HEK293 (cell line): ENCODE measurements around the gene UMAD1.

Experiments used
- CTCF ChIA-PET: fragments of 350-600 bp; formaldehyde crosslinking; extraction: SDS; loops from one replicate; lab custom pipeline; 2021; ENCODE audit warnings: antibody characterized with exemption; lab: Yijun Ruan, JAX
- POLR2A ChIA-PET: fragments of 300-600 bp; formaldehyde crosslinking; extraction: SDS; loops from one replicate; lab custom pipeline; 2020; ENCODE audit warnings: antibody characterized with exemption, inconsistent platforms; lab: Yijun Ruan, JAX
- H3K27ac ChIP-seq: fragments of 200-500 bp; sonication (Bioruptor generic); 2 replicates; pipeline ENCODE4 v1.5.1; 2014; ENCODE audit warnings: low read depth, low read length, control low read depth, inconsistent platforms; ENCODE audit errors: extremely low read depth
- H3K36me3 ChIP-seq, 2 experiments: fragments of 200-500 bp in 1 of 2; sonication (Bioruptor generic) in 1 of 2; 1 replicate in 1 of 2; 2 replicates in 1 of 2; pipeline ENCODE4 v1.5.1; 2014 to 2017; ENCODE audit warnings: inconsistent platforms in 2 of 2, low read length in 2 of 2; ENCODE audit not compliant: control insufficient read depth in 2 of 2, insufficient read depth in 1 of 2
- H3K4me1 ChIP-seq: fragments of 200-500 bp; sonication (Bioruptor generic); 2 replicates; pipeline ENCODE4 v1.5.1; 2014; ENCODE audit warnings: mild to moderate bottlenecking, low read length, inconsistent platforms; ENCODE audit not compliant: control insufficient read depth, insufficient read depth
- H3K4me3 ChIP-seq: 2 replicates; pipeline ENCODE4 v1.5.1; 2011; ENCODE audit warnings: low read depth, mild to moderate bottlenecking, control low read depth, low read length, moderate library complexity
- H3K9me3 ChIP-seq: fragments of 200-500 bp; sonication (Bioruptor generic); 2 replicates; pipeline ENCODE4 v1.5.1; 2014; ENCODE audit warnings: low read depth, low read length, inconsistent platforms; ENCODE audit not compliant: control insufficient read depth, insufficient read depth
- MYNN ChIP-seq: fragments of 450-650 bp; formaldehyde crosslinking; IDR thresholded peaks from 2 replicates; pipeline ENCODE4 v1.5.1; 2016; ENCODE audit warnings: missing biosample characterization, missing genetic modification characterization, borderline replicate concordance
- OSR2 ChIP-seq: fragments of 450-650 bp; formaldehyde crosslinking; IDR thresholded peaks from 2 replicates; pipeline ENCODE4 v1.5.1; 2016; ENCODE audit warnings: missing biosample characterization, missing genetic modification characterization
- SP2 ChIP-seq: fragments of 450-650 bp; formaldehyde crosslinking; IDR thresholded peaks from 2 replicates; pipeline ENCODE4 v1.5.1; 2016; ENCODE audit warnings: missing biosample characterization, missing genetic modification characterization
- ZBTB11 ChIP-seq: fragments of 450-650 bp; formaldehyde crosslinking; conservative IDR thresholded peaks from 2 replicates; pipeline ENCODE4 v1.5.1; 2016; ENCODE audit warnings: low read depth, missing biosample characterization, missing genetic modification characterization
- ZBTB17 ChIP-seq: fragments of 450-650 bp; formaldehyde crosslinking; IDR thresholded peaks from 2 replicates; pipeline ENCODE4 v1.5.1; 2016; ENCODE audit warnings: missing biosample characterization, missing genetic modification characterization
- ZNF2 ChIP-seq: fragments of 450-650 bp; formaldehyde crosslinking; IDR thresholded peaks from 2 replicates; pipeline ENCODE4 v1.5.1; 2016; ENCODE audit warnings: missing biosample characterization, missing genetic modification characterization
- ZNF335 ChIP-seq: fragments of 450-650 bp; formaldehyde crosslinking; conservative IDR thresholded peaks from 2 replicates; pipeline ENCODE4 v1.5.1; 2016; ENCODE audit warnings: missing biosample characterization, missing genetic modification characterization
- ZNF37A ChIP-seq: fragments of 450-650 bp; IDR thresholded peaks from 2 replicates; pipeline ENCODE4 v1.5.1; 2018; ENCODE audit warnings: missing biosample characterization, missing genetic modification characterization
- ZNF394 ChIP-seq: fragments of 450-650 bp; formaldehyde crosslinking; IDR thresholded peaks from 2 replicates; pipeline ENCODE4 v1.5.1; 2016; ENCODE audit warnings: missing biosample characterization, missing genetic modification characterization, mild to moderate bottlenecking, moderate library complexity, borderline replicate concordance
- ZNF488 ChIP-seq: fragments of 450-650 bp; formaldehyde crosslinking; IDR thresholded peaks from 2 replicates; pipeline ENCODE4 v1.5.1; 2016; ENCODE audit warnings: missing biosample characterization, missing genetic modification characterization
- ZNF510 ChIP-seq: fragments of 450-650 bp; formaldehyde crosslinking; IDR thresholded peaks from 2 replicates; pipeline ENCODE4 v1.5.1; 2018; ENCODE audit warnings: mild to moderate bottlenecking, missing genetic modification characterization, missing biosample characterization; ENCODE audit not compliant: insufficient replicate concordance
- ZNF521 ChIP-seq: fragments of 450-650 bp; formaldehyde crosslinking; IDR thresholded peaks from 2 replicates; pipeline ENCODE4 v1.5.1; 2017; ENCODE audit warnings: missing biosample characterization, mild to moderate bottlenecking, missing genetic modification characterization
- ZNF529 ChIP-seq: fragments of 450-650 bp; formaldehyde crosslinking; IDR thresholded peaks from 2 replicates; pipeline ENCODE4 v1.5.1; 2017; ENCODE audit warnings: missing genetic modification characterization, missing biosample characterization; ENCODE audit not compliant: insufficient replicate concordance
- ZNF544 ChIP-seq: fragments of 450-650 bp; formaldehyde crosslinking; IDR thresholded peaks from 2 replicates; pipeline ENCODE4 v1.5.0; 2017; ENCODE audit warnings: missing biosample characterization, missing genetic modification characterization
- ZNF561 ChIP-seq: fragments of 450-650 bp; IDR thresholded peaks from 2 replicates; pipeline ENCODE4 v1.5.1; 2018; ENCODE audit warnings: missing biosample characterization, missing genetic modification characterization, borderline replicate concordance
- ZNF664 ChIP-seq: fragments of 450-650 bp; formaldehyde crosslinking; IDR thresholded peaks from 2 replicates; pipeline ENCODE4 v1.5.1; 2016; ENCODE audit warnings: missing biosample characterization, missing genetic modification characterization
- ZNF747 ChIP-seq: fragments of 450-650 bp; formaldehyde crosslinking; IDR thresholded peaks from 2 replicates; pipeline ENCODE4 v1.5.1; 2016; ENCODE audit warnings: missing biosample characterization, missing genetic modification characterization
- TF ChIP-seq, protein P1 (sequence below): fragments of 450-650 bp; formaldehyde crosslinking; IDR thresholded peaks from 2 replicates; pipeline ENCODE4 v1.5.1; 2017; ENCODE audit warnings: missing biosample characterization, missing genetic modification characterization
- TF ChIP-seq, protein P2 (sequence below): fragments of 450-650 bp; formaldehyde crosslinking; IDR thresholded peaks from 2 replicates; pipeline ENCODE4 v1.5.1; 2016; ENCODE audit warnings: missing biosample characterization, missing genetic modification characterization
- TF ChIP-seq, protein P3 (sequence below): fragments of 450-650 bp; formaldehyde crosslinking; optimal IDR thresholded peaks from 2 replicates; pipeline ENCODE3; 2016; ENCODE audit warnings: missing biosample characterization, mild to moderate bottlenecking, missing genetic modification characterization

The UMAD1 gene

GRCh38 chr7:7799138-7799537, 158.6 kb downstream of the UMAD1 start:
- H3K4me1 ChIP-seq = peaks cover 5% of the 10 kb centered on the region; the same call in 1 of the 2 replicates
- H3K9me3 ChIP-seq = no peaks in the 10 kb centered on the region
- no peak for TF ChIP-seq ZNF544 (tag by site-specific recombination)
- TF ChIP-seq, protein P1, sequence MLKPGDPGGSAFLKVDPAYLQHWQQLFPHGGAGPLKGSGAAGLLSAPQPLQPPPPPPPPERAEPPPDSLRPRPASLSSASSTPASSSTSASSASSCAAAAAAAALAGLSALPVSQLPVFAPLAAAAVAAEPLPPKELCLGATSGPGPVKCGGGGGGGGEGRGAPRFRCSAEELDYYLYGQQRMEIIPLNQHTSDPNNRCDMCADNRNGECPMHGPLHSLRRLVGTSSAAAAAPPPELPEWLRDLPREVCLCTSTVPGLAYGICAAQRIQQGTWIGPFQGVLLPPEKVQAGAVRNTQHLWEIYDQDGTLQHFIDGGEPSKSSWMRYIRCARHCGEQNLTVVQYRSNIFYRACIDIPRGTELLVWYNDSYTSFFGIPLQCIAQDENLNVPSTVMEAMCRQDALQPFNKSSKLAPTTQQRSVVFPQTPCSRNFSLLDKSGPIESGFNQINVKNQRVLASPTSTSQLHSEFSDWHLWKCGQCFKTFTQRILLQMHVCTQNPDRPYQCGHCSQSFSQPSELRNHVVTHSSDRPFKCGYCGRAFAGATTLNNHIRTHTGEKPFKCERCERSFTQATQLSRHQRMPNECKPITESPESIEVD (tag by site-specific recombination) = peak; percentile 55
- TF ChIP-seq, all 188 proteins: peak for 1
- no peaks in the 10 kb centered on the region for H3K36me3 ChIP-seq
- ChIA-PET POLR2A (no interaction called here), CTCF (interaction anchor here (0.6 kb wide), 1 partner anchor 391 kb away, joined by 6 read pairs; no protein-coding TSS in a partner anchor)
- no peak overlapping the region for H3K4me3 ChIP-seq
- H3K27ac ChIP-seq = no peak overlapping the region

DNA sequence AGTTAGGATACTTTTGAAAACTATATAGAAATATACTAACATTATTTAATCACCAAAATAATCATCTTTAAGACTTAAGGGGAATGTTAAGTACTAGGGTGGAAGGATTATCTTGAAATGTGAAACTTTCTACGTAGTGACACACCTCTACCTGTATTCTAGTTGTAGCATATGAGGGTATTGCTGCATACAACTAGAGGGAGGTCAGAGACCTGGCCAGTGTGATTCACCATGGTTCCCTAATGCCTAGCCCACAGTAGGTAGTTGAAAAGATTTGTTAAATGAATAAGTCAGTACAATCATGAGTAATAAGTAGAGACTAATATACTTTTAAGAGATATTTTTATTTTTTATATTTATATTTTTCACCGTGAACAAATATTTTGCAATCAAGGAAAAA, 162.0 kb downstream of the UMAD1 start:
- CTCF ChIA-PET = no interaction called here

More for the DNA sequence above, 162.0 kb downstream of the UMAD1 start:
- Histone ChIP-seq H3K36me3 (no peaks in the 10 kb centered on the region), H3K4me3 (no peak overlapping the region), H3K9me3 (no peaks in the 10 kb centered on the region), H3K4me1 (peaks cover 5% of the 10 kb centered on the region; the same call in 1 of the 2 replicates), H3K27ac (no peak overlapping the region)
- TF ChIP-seq ZBTB11 = no peak
- no peak for TF ChIP-seq ZNF664
- no peak for TF ChIP-seq ZNF2 (tag by site-specific recombination)
- TF ChIP-seq ZNF747 (tag by site-specific recombination) = no peak
- TF ChIP-seq ZNF335 (tag by site-specific recombination) = no peak
- TF ChIP-seq MYNN = no peak
- TF ChIP-seq ZNF37A (tag by site-specific recombination) = no peak
- no peak for TF ChIP-seq ZNF510 (tag by site-specific recombination)
- TF ChIP-seq SP2 (tag by site-specific recombination) = no peak
- TF ChIP-seq, protein P2, sequence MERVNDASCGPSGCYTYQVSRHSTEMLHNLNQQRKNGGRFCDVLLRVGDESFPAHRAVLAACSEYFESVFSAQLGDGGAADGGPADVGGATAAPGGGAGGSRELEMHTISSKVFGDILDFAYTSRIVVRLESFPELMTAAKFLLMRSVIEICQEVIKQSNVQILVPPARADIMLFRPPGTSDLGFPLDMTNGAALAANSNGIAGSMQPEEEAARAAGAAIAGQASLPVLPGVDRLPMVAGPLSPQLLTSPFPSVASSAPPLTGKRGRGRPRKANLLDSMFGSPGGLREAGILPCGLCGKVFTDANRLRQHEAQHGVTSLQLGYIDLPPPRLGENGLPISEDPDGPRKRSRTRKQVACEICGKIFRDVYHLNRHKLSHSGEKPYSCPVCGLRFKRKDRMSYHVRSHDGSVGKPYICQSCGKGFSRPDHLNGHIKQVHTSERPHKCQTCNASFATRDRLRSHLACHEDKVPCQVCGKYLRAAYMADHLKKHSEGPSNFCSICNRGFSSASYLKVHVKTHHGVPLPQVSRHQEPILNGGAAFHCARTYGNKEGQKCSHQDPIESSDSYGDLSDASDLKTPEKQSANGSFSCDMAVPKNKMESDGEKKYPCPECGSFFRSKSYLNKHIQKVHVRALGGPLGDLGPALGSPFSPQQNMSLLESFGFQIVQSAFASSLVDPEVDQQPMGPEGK (tag by site-specific recombination) = no peak
- no peak for TF ChIP-seq OSR2 (tag by site-specific recombination)
- no peak for TF ChIP-seq ZNF394 (tag by site-specific recombination)
- TF ChIP-seq ZNF521 (tag by site-specific recombination) = no peak
- TF ChIP-seq ZNF561 (tag by site-specific recombination) = no peak
- TF ChIP-seq ZNF529 (tag by site-specific recombination) = no peak
- TF ChIP-seq ZBTB17 (tag by site-specific recombination) = no peak
- TF ChIP-seq, protein P3, sequence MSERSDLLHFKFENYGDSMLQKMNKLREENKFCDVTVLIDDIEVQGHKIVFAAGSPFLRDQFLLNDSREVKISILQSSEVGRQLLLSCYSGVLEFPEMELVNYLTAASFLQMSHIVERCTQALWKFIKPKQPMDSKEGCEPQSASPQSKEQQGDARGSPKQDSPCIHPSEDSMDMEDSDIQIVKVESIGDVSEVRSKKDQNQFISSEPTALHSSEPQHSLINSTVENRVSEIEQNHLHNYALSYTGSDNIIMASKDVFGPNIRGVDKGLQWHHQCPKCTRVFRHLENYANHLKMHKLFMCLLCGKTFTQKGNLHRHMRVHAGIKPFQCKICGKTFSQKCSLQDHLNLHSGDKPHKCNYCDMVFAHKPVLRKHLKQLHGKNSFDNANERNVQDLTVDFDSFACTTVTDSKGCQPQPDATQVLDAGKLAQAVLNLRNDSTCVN = no peak
- no peak for TF ChIP-seq ZNF488
- POLR2A ChIA-PET = no interaction called here
